ENCODE data around the gene RPS13.
A peak's percentile ranks its signal among the peaks of the same experiment; 100 is the strongest.
"Not testable (repeated sequence)": the region's sequence is repeated elsewhere in the genome, so short reads cannot be mapped to it uniquely, and the experiment has no call there.

The RPS13 gene

DNA sequence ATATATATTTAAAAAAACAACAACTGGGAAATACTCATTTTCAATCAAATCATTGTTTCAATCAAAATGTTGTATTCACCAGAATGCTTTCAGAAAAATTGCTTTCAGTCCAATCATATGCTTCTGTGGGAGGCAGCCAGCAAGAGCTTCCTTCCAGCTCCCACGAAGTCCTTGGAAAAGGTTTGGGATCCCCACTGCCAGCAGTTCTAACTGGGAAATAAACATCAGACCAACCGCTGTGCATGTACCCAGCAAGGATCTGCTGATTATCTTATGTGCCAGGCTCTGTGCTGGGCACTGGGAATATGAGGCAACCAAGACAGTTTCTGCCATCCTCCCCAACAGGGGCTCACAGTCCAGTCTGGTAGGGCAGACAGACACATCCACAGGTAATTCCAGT lies 10.8 kb downstream of the RPS13 start:
- no peak for TF ChIP-seq ZNF426 (tag by site-specific recombination; IDR thresholded peaks at IDR 0.05)
- TF ChIP-seq, protein P1, sequence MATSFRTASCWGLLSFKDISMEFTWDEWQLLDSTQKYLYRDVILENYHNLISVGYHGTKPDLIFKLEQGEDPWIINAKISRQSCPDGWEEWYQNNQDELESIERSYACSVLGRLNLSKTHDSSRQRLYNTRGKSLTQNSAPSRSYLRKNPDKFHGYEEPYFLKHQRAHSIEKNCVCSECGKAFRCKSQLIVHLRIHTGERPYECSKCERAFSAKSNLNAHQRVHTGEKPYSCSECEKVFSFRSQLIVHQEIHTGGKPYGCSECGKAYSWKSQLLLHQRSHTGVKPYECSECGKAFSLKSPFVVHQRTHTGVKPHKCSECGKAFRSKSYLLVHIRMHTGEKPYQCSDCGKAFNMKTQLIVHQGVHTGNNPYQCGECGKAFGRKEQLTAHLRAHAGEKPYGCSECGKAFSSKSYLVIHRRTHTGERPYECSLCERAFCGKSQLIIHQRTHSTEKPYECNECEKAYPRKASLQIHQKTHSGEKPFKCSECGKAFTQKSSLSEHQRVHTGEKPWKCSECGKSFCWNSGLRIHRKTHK (tag by site-specific recombination; IDR thresholded peaks at IDR 0.05): no peak
- no peak for TF ChIP-seq ZNF37A (tag by site-specific recombination; IDR thresholded peaks at IDR 0.05)
- no peak for TF ChIP-seq ZNF747 (tag by site-specific recombination; IDR thresholded peaks at IDR 0.05)
- TF ChIP-seq ZNF292 (tag by site-specific recombination; IDR thresholded peaks at IDR 0.05; ENCODE audit: borderline replicate concordance, low read depth): no peak
- no peak for TF ChIP-seq ZSCAN23 (tag by site-specific recombination; IDR thresholded peaks at IDR 0.05)
- TF ChIP-seq, protein P2, sequence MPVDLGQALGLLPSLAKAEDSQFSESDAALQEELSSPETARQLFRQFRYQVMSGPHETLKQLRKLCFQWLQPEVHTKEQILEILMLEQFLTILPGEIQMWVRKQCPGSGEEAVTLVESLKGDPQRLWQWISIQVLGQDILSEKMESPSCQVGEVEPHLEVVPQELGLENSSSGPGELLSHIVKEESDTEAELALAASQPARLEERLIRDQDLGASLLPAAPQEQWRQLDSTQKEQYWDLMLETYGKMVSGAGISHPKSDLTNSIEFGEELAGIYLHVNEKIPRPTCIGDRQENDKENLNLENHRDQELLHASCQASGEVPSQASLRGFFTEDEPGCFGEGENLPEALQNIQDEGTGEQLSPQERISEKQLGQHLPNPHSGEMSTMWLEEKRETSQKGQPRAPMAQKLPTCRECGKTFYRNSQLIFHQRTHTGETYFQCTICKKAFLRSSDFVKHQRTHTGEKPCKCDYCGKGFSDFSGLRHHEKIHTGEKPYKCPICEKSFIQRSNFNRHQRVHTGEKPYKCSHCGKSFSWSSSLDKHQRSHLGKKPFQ (tag by site-specific recombination; IDR thresholded peaks at IDR 0.05): no peak
- TF ChIP-seq SALL2 (tag by site-specific recombination; IDR thresholded peaks at IDR 0.05; ENCODE audit: borderline replicate concordance): no peak
- no peaks in the 10 kb centered on the region for H3K4me1 ChIP-seq (ENCODE audit: control insufficient read depth, insufficient read depth, low read length)
- H3K27ac ChIP-seq (ENCODE audit: extremely low read depth, low read depth, low read length): no peak overlapping the region
- POLR2A ChIA-PET: no interaction called here
- no peaks in the 10 kb centered on the region for H3K9me3 ChIP-seq (ENCODE audit: control insufficient read depth, insufficient read depth, low read depth, low read length)
- CTCF ChIA-PET: interaction anchor here (0.8 to 1.2 kb wide), 2 partner anchors 124 to 281 kb away, joined by 3 read pairs; no protein-coding TSS in a partner anchor
- H3K36me3 ChIP-seq (ENCODE audit: control insufficient read depth in 2 of 2, insufficient read depth in 1 of 2, low read length in 2 of 2): no peaks in the 10 kb centered on the region
- no peak overlapping the region for H3K4me3 ChIP-seq (ENCODE audit: low read depth, low read length)

DNA sequence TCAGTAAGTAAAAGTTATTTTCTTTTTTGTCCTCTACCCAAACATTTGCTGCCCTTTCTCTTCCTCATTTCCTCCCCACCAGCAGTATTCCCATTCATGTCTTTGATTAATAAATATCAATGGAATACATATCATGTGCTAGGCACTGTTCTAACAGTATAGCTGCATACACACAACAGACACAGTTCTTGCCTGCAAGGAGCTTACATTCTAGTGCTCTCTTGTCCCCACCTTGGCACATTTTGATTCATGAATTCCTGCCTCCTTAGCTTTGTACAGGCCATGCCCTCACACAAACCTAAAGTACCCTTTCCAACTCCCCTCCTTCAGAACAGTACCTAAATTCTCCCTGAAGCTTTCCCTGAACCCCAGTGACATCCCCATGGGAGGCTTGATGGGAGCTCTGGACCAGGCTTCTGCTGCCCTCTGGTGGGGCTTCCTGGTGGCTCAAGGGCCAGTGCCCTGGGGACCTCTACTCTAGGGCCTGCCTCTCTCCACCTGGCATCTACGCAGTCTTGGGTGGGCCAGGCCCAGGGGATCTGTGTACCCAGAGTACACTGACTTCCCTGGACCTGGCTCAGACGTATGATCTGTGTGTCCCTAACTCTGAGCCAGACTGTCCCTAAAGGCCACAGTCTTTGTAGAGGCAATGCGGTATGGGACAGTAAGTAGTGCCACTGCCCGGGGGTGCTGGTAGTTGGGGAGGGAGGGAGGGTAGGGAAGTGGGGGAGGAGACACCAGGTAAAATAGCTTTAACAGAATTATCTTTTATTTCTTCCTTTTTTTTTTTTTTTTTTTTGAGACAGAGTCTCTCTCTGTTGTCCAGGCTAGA lies 14.1 kb downstream of the RPS13 start:
- Histone ChIP-seq H3K4me3 (ENCODE audit: low read depth, low read length) (no peak overlapping the region), H3K4me1 (ENCODE audit: control insufficient read depth, insufficient read depth, low read length) (no peaks in the 10 kb centered on the region), H3K9me3 (ENCODE audit: control insufficient read depth, insufficient read depth, low read depth, low read length) (no peaks in the 10 kb centered on the region), H3K27ac (ENCODE audit: extremely low read depth, low read depth, low read length) (no peak overlapping the region), H3K36me3 (ENCODE audit: control insufficient read depth in 2 of 2, insufficient read depth in 1 of 2, low read length in 2 of 2) (no peaks in the 10 kb centered on the region)
- peak; percentile 60 for TF ChIP-seq ZNF654 (tag by site-specific recombination; IDR thresholded peaks at IDR 0.05; ENCODE audit: low read depth)
- no peak for TF ChIP-seq KLF10 (tag by site-specific recombination; IDR thresholded peaks at IDR 0.05)
- peak; percentile 14; the same call in 1 of the 2 replicates for TF ChIP-seq TRIM28 (IDR thresholded peaks at IDR 0.05; ENCODE audit: borderline replicate concordance, low read length)
- CTCF ChIA-PET: interaction anchor here (0.6 to 5.4 kb wide), 36 partner anchors 14 to 329 kb away, joined by 3 to 70 read pairs (median 3); no protein-coding TSS in a partner anchor
- POLR2A ChIA-PET: interaction anchor here (1.0 to 1.5 kb wide), 3 partner anchors 13 to 117 kb away, joined by 4 to 8 read pairs (median 5); partner anchors contain the start of gene RPS13

DNA sequence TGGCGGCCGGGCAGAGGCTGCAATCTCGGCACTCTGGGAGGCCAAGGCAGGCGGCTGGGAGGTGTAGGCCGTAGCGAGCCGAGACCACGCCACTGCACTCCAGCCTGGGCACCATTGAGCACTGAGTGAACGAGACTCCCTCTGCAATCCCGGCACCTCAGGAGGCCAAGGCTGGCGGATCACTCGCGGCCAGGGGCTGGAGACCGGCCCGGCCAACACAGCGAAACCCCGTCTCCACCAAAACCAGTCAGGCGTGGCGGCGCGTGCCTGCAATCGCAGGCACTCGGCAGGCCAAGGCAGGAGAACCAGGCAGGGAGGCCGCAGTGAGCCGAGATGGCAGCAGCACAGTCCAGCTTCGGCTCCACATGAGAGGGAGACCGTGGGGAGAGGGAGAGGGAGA lies 26.3 kb downstream of the RPS13 start:
- POLR2A ChIA-PET; H3K27ac ChIP-seq (ENCODE audit: extremely low read depth, low read depth, low read length); H3K4me3 ChIP-seq (ENCODE audit: low read depth, low read length); H3K4me1 ChIP-seq (ENCODE audit: control insufficient read depth, insufficient read depth, low read length); H3K36me3 ChIP-seq (ENCODE audit: control insufficient read depth in 2 of 2, insufficient read depth in 1 of 2, low read length in 2 of 2); CTCF ChIA-PET; H3K9me3 ChIP-seq (ENCODE audit: control insufficient read depth, insufficient read depth, low read depth, low read length): not testable (repeated sequence)

DNA sequence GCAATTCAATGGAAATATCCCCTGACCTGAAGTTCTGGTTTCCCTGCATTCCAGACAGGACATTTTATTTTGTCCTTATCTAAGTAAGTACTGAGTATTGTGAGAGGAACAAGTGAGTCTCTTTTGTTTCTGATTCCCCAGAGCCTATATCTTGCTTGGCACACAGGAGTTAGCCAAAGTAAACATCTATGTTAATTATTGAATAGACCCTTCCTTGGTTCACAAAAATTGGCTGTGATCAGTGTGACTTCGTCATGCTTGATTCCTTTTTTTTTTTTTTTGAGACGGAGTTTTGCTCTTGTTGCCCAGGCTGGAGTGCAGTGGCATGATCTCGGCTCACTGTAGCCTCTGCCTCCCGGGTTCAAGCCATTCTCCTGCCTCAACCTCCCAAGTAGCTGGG lies 29.0 kb downstream of the RPS13 start:
- CTCF ChIA-PET: interaction anchor here (1.7 to 1.8 kb wide), 2 partner anchors 14 to 34 kb away, joined by 3 to 4 read pairs; no protein-coding TSS in a partner anchor

More for the DNA sequence above, 29.0 kb downstream of the RPS13 start:
- H3K36me3 ChIP-seq (ENCODE audit: control insufficient read depth in 2 of 2, insufficient read depth in 1 of 2, low read length in 2 of 2); H3K4me3 ChIP-seq (ENCODE audit: low read depth, low read length); H3K4me1 ChIP-seq (ENCODE audit: control insufficient read depth, insufficient read depth, low read length); POLR2A ChIA-PET; H3K27ac ChIP-seq (ENCODE audit: extremely low read depth, low read depth, low read length); H3K9me3 ChIP-seq (ENCODE audit: control insufficient read depth, insufficient read depth, low read depth, low read length): not testable (repeated sequence)
